Measurements from ENCODE around the gene PTPRC. TPM values are rescaled to one million over a fixed set of nuclear protein-coding genes. Genes with fewer than 3 reads are reported as not detected.

The PTPRC gene
- total RNA-seq, 4 donors from 2014 or later, result 7.0 to 40.3 (median 10.0) TPM

- TF ChIP-seq CTCF (IDR thresholded peaks at IDR 0.05), result no peak
- TF ChIP-seq POLR2A (IDR thresholded peaks at IDR 0.05; ENCODE audit: low read depth), result no peak
- H3K4me1 ChIP-seq, result no peaks in the 10 kb centered on the region
- H3K27me3 ChIP-seq, result no peaks in the 10 kb centered on the region
- DNase-seq (ENCODE audit: extremely low spot score), result no peak
- H3K36me3 ChIP-seq, result no peaks in the 10 kb centered on the region
- H3K27ac ChIP-seq (replicated peaks in 1 of 4), result no peak overlapping the region
- no peaks in the 10 kb centered on the region for H3K9me3 ChIP-seq
- intact Hi-C loops (cut with DNase I), result no loop called here
- H3K4me3 ChIP-seq, result no peak overlapping the region
These were observed 47.4 kb downstream of the PTPRC start for GRCh38 chr1:198686069-198686728.

GRCh38 chr1:198687429-198687828 is 48.6 kb downstream of the PTPRC start:
- DNase-seq (ENCODE audit: extremely low spot score), result no peak
- no peaks in the 10 kb centered on the region for H3K27me3 ChIP-seq
- no peak overlapping the region for H3K4me3 ChIP-seq
- no peaks in the 10 kb centered on the region for H3K36me3 ChIP-seq
- WGBS, result 79% methylated on average over 4 of the region's 4 CpGs
- TF ChIP-seq EP300 (IDR thresholded peaks at IDR 0.05), result no peak
- intact Hi-C loops (cut with DNase I), result no loop called here
- H3K27ac ChIP-seq (replicated peaks in 1 of 4), result no peak overlapping the region
- no peaks in the 10 kb centered on the region for H3K4me1 ChIP-seq
- H3K9me3 ChIP-seq, result no peaks in the 10 kb centered on the region

- Histone ChIP-seq H3K4me1 (no peaks in the 10 kb centered on the region), H3K9me3 (no peaks in the 10 kb centered on the region), H3K4me3 (no peak overlapping the region), H3K36me3 (no peaks in the 10 kb centered on the region), H3K27ac (replicated peaks in 1 of 4) (no peak overlapping the region), H3K27me3 (no peaks in the 10 kb centered on the region)
- no peak for TF ChIP-seq POLR2A (IDR thresholded peaks at IDR 0.05; ENCODE audit: low read depth)
- no peak for TF ChIP-seq POLR2AphosphoS5 (IDR thresholded peaks at IDR 0.05)
- TF ChIP-seq EP300 (IDR thresholded peaks at IDR 0.05), result no peak
- no peak for TF ChIP-seq CTCF (IDR thresholded peaks at IDR 0.05)
- 89% methylated on average over 1 of the region's 1 CpG for WGBS
- intact Hi-C loops (cut with DNase I), result no loop called here
- DNase-seq (ENCODE audit: extremely low spot score), result no peak
These were observed 52.2 kb downstream of the PTPRC start for GRCh38 chr1:198691063-198691462.

- intact Hi-C loops (cut with DNase I), result no loop called here
- Histone ChIP-seq H3K27me3 (no peaks in the 10 kb centered on the region), H3K36me3 (no peaks in the 10 kb centered on the region), H3K9me3 (no peaks in the 10 kb centered on the region), H3K4me3 (no peak overlapping the region), H3K27ac (replicated peaks in 1 of 4) (no peak overlapping the region), H3K4me1 (no peaks in the 10 kb centered on the region)
- TF ChIP-seq CTCF (IDR thresholded peaks at IDR 0.05) (no peak), EP300 (IDR thresholded peaks at IDR 0.05) (no peak), POLR2A (IDR thresholded peaks at IDR 0.05; ENCODE audit: low read depth) (no peak), POLR2AphosphoS5 (IDR thresholded peaks at IDR 0.05) (no peak)
- DNase-seq (ENCODE audit: extremely low spot score), result no peak
These were observed 54.5 kb downstream of the PTPRC start for GRCh38 chr1:198693321-198693720.

- Histone ChIP-seq H3K36me3 (no peaks in the 10 kb centered on the region), H3K27ac (replicated peaks in 1 of 4) (no peak overlapping the region), H3K4me3 (no peak overlapping the region), H3K9me3 (no peaks in the 10 kb centered on the region), H3K4me1 (peaks cover 0 to 3% (median under 1%) of the 10 kb centered on the region in 4 donors), H3K27me3 (no peaks in the 10 kb centered on the region)
- TF ChIP-seq POLR2AphosphoS5 (IDR thresholded peaks at IDR 0.05) (no peak), CTCF (IDR thresholded peaks at IDR 0.05) (no peak), POLR2A (IDR thresholded peaks at IDR 0.05; ENCODE audit: low read depth) (no peak), EP300 (IDR thresholded peaks at IDR 0.05) (no peak)
- 71% methylated on average over 1 of the region's 1 CpG for WGBS
- DNase-seq (ENCODE audit: extremely low spot score), result no peak
- intact Hi-C loops (cut with DNase I), result no loop called here
These were observed 55.7 kb downstream of the PTPRC start for GRCh38 chr1:198694542-198694941.

Measured in esophagus muscularis mucosa (tissue), 4 donors.